ENCODE measurements around the gene GLYATL1B.
"Not testable (repeated sequence)": the region's sequence is repeated elsewhere in the genome, so short reads cannot be mapped to it uniquely, and the experiment has no call there.

The GLYATL1B gene

DNA sequence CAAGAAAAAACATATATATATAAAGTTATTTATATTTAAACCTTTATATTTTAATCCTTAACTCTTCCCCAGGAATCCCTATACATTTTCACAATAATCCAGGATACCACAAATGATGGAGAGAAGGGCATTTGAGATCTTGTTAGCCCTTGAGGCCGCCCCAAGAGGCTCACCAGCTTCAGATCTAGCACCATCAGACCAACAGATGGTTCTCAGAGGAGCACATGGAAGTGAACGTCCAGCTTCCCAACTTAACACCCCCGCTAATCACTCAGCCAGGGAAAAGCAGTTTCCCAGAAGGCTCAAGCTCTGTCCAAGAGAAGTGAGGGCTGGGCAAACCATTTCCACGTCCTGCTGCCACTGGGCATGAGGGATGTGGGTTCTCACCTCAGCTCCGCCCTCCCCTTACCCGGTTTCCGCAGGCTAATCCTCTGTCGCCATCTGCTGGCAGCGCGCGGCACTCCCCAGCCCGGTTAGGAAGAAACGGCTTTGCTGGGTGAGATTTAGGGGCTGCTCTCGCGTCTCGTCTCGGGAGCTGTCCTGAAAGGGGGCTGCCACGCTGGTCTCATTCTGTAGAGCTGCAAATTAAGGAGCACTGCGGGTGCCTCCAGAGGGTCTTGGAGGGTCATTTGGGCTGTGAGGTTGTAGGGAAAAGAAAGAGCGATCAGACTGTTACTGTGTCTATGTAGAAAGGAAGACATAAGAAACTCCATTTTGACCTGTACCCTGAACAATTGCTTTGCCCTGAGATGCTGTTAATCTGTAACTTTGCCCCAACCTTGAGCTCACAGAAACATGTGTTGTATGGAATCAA is 49.7 kb downstream of the GLYATL1B start:
- DNase-seq (ENCODE audit: insufficient read length, low spot score) (peak; percentile 65), FAIRE-seq (peak; percentile 88)
- TF ChIP-seq TAF1 (IDR thresholded peaks at IDR 0.05; ENCODE audit: low read depth, low read length) (no peak), POU2F2 (IDR thresholded peaks at IDR 0.05; ENCODE audit: low read depth, low read length) (0 out of 2 replicates have a peak, but pooled peaks have one; percentile 55)

DNA sequence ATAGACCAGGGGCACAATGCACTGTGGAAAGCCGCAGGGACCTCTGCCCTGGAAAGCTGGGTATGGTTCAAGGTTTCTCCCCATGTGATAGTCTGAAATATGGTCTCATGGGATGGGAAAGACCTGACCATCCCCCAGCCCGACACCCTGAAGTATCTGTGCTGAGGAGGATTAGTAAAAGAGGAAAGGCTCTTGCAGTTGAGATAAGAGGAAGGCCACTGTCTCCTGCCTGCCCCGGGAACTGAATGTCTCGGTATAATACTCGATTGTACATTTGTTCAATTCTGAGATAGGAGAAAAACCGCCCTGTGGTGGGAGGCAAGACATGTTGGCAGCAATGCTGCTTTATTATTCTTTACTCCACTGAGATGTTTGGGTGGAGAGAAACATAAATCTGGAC is 50.4 kb downstream of the GLYATL1B start:
- not testable (repeated sequence) for FAIRE-seq; DNase-seq (ENCODE audit: insufficient read length, low spot score)

- DNase-seq (ENCODE audit: insufficient read length, low spot score) (no peak), FAIRE-seq (no peak)
- TF ChIP-seq SPI1 (IDR thresholded peaks at IDR 0.05; ENCODE audit: low read depth, low read length) (no peak), POLR2A (IDR thresholded peaks at IDR 0.05; ENCODE audit: low read depth, low read length) (no peak), POU2F2 (IDR thresholded peaks at IDR 0.05; ENCODE audit: low read depth, low read length) (no peak), TAF1 (IDR thresholded peaks at IDR 0.05; ENCODE audit: low read depth, low read length) (no peak), PAX5 (IDR thresholded peaks at IDR 0.05; ENCODE audit: insufficient read depth, low read length, severe bottlenecking) (no peak), POLR2AphosphoS5 (IDR thresholded peaks at IDR 0.05; ENCODE audit: low read depth, low read length) (no peak)
These were observed 51.1 kb downstream of the GLYATL1B start for GRCh38 chr11:59137190-59137589.

- FAIRE-seq (no peak), DNase-seq (ENCODE audit: insufficient read length, low spot score) (no peak)
- no peak for TF ChIP-seq POU2F2 (IDR thresholded peaks at IDR 0.05; ENCODE audit: low read depth, low read length)
- no peak for TF ChIP-seq POLR2A (IDR thresholded peaks at IDR 0.05; ENCODE audit: low read depth, low read length)
- TF ChIP-seq POLR2AphosphoS5 (IDR thresholded peaks at IDR 0.05; ENCODE audit: low read depth, low read length), result no peak
- no peak for TF ChIP-seq TAF1 (IDR thresholded peaks at IDR 0.05; ENCODE audit: low read depth, low read length)
- TF ChIP-seq SPI1 (IDR thresholded peaks at IDR 0.05; ENCODE audit: low read depth, low read length), result no peak
- no peak for TF ChIP-seq PAX5 (IDR thresholded peaks at IDR 0.05; ENCODE audit: insufficient read depth, low read length, severe bottlenecking)
These were observed 52.5 kb downstream of the GLYATL1B start for GRCh38 chr11:59138643-59139042.

- no peak for TF ChIP-seq SPI1 (IDR thresholded peaks at IDR 0.05; ENCODE audit: low read depth, low read length)
- no peak for FAIRE-seq
These were observed 55.1 kb downstream of the GLYATL1B start for GRCh38 chr11:59141191-59141590.

DNA sequence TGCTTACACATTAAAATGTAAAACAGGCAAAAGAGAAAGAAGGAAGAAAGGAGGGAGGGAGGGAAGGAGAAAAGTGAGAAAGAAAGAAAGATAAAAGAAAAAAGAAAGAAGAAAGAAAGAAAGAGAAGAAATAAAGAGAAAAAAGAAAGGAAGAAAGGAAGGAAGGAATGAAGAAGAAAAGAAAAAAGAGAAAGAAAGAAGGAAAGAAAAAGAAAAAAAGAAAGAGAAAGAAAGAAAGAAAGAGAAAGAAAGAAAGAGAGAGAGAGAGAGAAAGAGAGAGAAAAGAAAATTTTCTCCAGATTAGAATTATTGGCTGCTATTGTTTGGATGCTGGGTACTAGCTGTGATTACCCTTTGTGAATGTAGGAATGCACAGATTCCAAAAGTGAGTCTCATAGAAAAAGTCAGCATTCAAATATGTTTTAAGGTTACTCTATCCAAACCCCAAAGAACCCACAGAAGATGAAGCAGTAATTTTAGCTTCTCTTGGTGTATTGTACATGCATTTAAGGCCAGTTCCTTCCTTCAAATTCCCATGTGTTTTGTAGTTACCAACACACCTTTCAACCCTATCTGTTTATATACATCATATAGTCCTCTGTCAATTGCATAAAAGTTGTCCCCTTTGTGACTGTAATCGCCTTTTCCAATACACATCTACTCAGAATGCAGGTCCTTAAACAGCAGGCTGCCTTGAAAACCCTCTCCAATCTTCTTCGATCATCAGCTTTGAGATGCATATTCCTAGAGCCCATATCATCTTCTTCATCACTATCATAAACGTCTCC is 55.8 kb downstream of the GLYATL1B start:
- TF ChIP-seq TAF1 (IDR thresholded peaks at IDR 0.05; ENCODE audit: low read depth, low read length), result no peak
- TF ChIP-seq POLR2AphosphoS5 (IDR thresholded peaks at IDR 0.05; ENCODE audit: low read depth, low read length), result no peak
- no peak for TF ChIP-seq PAX5 (IDR thresholded peaks at IDR 0.05; ENCODE audit: insufficient read depth, low read length, severe bottlenecking)
- no peak for TF ChIP-seq SPI1 (IDR thresholded peaks at IDR 0.05; ENCODE audit: low read depth, low read length)
- no peak for TF ChIP-seq POLR2A (IDR thresholded peaks at IDR 0.05; ENCODE audit: low read depth, low read length)
- no peak for TF ChIP-seq POU2F2 (IDR thresholded peaks at IDR 0.05; ENCODE audit: low read depth, low read length)
- FAIRE-seq (peak; percentile 23), DNase-seq (ENCODE audit: insufficient read length, low spot score) (no peak)

More at GRCh38 chr11:59141191-59141590, 55.1 kb downstream of the GLYATL1B start:
- no peak for DNase-seq (ENCODE audit: insufficient read length, low spot score)

- FAIRE-seq, result peak; percentile 95
- TF ChIP-seq TAF1 (IDR thresholded peaks at IDR 0.05; ENCODE audit: low read depth, low read length), result peak; percentile 25; the same call in 1 of the 2 replicates
- TF ChIP-seq POU2F2 (IDR thresholded peaks at IDR 0.05; ENCODE audit: low read depth, low read length), result no peak
- TF ChIP-seq SPI1 (IDR thresholded peaks at IDR 0.05; ENCODE audit: low read depth, low read length), result no peak; the same call in 1 of the 2 replicates
- no peak for TF ChIP-seq POLR2A (IDR thresholded peaks at IDR 0.05; ENCODE audit: low read depth, low read length)
- TF ChIP-seq POLR2AphosphoS5 (IDR thresholded peaks at IDR 0.05; ENCODE audit: low read depth, low read length), result 0 out of 2 replicates have a peak, but pooled peaks have one; percentile 45
- TF ChIP-seq PAX5 (IDR thresholded peaks at IDR 0.05; ENCODE audit: insufficient read depth, low read length, severe bottlenecking), result no peak
These were observed 56.7 kb downstream of the GLYATL1B start, which contains the start of gene FAM111A for GRCh38 chr11:59142530-59143507. Gene FAM111A, plus strand, starts transcription at chr11:59142856. Its CDS starts 6,017 bp downstream, at chr11:59148873.

DNA sequence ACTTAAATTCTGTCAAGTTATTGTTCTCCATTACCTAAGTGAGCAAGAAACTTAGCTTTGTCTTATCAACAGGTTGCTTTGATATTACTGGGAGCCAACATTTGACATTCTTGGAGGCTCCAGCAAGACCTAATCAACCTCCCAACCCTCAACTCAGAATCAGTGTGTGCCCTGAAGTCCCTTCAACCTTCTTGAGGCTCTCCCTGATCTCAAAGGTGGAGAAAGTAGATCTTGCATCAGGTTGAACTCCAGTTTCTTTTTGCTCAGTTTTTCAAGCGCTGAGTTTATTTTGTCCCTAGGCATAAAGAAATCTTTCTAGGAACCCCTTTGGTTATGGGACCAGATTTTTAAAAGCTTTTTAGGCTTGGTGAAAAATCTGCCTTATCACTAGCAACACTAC is 58.0 kb downstream of the GLYATL1B start:
- TF ChIP-seq PAX5 (IDR thresholded peaks at IDR 0.05; ENCODE audit: insufficient read depth, low read length, severe bottlenecking), result no peak
- TF ChIP-seq POU2F2 (IDR thresholded peaks at IDR 0.05; ENCODE audit: low read depth, low read length), result no peak
- no peak for TF ChIP-seq SPI1 (IDR thresholded peaks at IDR 0.05; ENCODE audit: low read depth, low read length)
- no peak for TF ChIP-seq POLR2A (IDR thresholded peaks at IDR 0.05; ENCODE audit: low read depth, low read length)
- TF ChIP-seq POLR2AphosphoS5 (IDR thresholded peaks at IDR 0.05; ENCODE audit: low read depth, low read length), result no peak
- no peak for TF ChIP-seq TAF1 (IDR thresholded peaks at IDR 0.05; ENCODE audit: low read depth, low read length)
- no peak for DNase-seq (ENCODE audit: insufficient read length, low spot score)
- no peak for FAIRE-seq

More at GRCh38 chr11:59142530-59143507, 56.7 kb downstream of the GLYATL1B start, which contains the start of gene FAM111A:
- peak; percentile 53 for DNase-seq (ENCODE audit: insufficient read length, low spot score)
